ENCODE results near the gene TEX101.
"Not testable (repeated sequence)": the region's sequence is repeated elsewhere in the genome, so short reads cannot be mapped to it uniquely, and the experiment has no call there.

Gene TEX101

DNA sequence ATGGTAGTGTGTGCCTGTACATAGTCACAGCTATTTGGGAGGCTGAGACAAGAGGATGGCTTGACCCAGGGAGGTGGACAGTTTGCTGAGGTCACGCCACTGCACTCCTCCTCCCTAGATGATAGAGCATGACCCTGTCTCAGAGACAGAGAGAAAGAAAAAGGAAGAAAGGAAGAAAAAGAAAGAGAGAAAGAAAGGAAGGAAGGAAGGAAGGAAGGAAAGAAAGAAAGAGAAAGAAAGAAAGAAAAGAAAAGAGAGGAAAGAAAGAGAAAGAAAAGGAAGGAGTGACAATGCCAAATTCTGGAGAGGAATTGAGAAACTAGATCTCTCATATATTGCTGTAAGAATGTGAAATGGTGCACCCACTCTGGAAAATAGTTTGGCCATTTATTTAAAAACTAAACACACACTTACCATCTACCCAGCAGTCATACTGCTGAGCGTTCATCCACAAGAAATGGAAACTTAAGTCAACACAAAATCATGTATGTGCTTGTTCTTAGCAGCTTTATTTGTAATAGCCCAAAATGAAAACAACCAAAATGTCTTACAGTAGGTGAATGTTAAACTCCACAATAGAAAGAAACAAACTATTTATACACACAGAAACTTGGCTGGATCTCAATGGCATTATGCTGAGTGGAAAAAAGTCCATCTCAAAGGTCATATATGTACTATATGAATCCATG is 7.5 kb downstream of the TEX101 start:
- DNase-seq = no peak

DNA sequence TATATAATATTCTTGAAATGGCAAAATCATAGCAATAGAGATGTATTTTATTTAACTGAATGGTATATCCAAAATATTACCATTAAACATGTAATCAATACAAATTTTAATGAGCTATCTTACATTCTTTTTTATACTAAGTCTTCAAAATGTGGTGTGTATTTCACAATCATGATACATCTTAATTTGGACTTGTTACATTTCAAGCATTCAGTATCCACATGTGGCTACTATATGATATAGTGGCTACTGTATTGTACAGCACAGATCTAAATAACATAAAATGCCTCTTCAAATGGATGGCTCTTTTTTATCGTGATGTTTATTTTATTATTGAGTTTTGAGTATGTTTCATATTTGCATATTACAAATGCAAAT is 8.0 kb downstream of the TEX101 start:
- no peak for DNase-seq

DNA sequence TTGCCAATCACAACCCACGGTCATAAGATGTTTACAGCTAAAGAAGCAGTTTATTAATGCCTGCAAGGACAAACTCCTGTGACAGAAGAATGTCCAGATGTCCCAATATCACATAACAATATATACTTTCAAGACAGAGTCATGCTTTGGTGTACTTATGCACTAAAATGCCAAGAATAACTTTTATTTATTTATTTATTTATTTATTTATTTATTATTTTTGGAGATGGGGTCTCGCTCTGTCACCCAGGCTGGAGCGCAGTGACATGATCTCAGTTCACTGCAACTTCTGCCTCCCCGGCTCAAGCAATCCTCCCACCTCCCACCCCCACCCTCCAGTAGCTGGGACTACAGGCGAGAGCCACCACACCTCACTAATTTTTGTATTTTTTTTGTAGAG is 9.1 kb downstream of the TEX101 start:
- DNase-seq = no peak

DNA sequence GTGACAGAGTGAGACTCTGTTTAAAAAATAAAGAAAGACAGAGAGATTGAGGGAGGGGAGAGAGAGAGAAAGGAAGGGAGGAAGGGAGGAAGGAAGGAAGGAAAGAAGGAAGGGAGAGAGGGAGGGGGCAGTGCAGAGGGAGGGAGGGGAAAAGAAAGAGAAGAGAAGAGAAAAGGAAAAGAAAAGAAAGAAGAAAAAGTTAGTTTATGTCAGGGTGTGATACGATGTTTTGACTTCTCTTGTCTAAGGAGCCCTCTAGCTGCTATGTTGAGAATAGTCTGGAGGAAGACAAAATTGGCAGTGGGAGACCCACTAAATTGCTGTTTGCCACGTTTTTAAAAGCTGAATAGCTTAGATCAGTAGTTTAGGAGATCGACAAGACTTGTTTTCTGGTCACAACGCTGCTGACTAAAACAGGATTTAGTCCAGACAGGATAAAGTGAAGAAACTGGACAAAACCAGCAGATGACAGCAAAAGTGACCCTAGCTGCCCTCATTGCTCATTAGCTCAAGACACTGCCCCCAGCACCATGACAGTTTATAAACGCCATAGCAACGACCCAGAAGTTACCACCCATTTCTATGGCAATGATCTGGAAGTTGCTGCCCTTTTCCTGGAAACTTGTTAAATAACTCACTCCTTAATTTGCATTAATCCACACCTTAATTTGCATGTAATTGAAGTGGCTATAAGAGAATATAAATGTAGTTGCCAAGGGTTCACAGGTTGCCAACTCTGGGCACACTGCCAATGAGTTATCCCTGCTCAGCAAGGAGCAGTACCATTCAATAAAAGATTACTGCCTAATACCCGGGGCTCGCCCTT is 11.1 kb downstream of the TEX101 start:
- DNase-seq = peak; percentile 71 to 81

DNA sequence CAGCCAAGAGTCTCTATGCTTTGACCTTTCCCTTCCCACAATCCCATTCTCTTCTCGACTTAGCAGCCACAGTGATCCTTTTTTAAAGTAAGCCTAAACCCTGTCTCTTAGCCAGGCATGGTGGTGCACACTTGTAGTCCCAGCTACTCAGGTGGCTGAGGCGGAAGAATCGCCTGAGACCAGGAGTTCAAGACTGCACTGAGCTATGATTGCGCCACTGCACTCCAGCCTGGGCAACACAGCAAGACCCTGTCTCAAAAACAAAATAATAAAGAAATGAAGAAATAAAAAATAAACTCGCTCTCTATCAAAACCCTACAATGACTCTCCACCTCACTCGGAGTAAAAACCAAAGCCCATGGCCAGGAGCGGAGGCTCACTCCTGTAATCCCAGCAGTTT is 14.7 kb downstream of the TEX101 start:
- DNase-seq = no peak

DNA sequence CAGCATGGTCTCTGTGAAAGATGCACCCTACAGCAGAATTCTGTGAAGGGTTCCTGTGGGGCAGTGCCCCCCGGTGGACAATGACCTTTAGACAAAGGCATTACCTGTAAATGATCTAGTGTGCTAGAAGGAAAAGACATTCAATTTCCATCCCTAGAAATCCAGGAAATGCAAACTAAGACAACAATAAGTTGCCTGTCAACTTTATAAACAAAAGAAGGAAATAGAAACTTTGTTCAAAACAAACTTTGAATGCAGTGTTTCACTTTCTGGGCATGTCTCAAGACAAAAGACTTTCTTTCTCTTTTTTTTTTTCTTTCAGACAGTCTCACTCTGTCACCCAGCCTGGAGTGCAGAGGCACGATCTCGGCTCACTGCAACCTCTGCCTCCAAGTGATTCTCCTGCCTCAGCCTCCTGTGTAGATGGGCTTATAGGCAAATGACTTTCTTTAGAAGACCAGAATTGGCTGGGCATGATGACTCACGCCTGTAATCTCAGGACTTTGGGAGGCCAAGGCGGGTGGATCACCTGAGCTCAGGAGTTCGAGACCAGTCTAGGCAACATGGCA is 15.5 kb downstream of the TEX101 start:
- DNase-seq = no peak

DNA sequence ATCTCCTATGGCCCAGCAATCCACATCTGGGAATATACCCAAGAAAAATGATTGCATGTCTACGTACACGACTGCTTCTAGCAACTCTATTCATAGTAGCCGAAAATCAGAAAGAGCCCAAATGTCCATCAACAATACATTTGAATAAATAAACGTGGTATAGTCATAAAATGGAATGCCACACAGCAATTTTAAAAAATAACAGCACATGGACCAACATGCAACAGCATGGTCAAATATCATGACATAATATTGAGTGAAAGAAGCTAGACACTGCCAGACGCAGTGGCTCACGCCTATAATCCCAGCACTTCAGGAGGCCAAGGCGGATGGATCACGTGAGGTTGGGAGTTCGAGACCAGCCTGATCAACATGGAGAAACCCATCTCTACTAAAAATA is 16.3 kb downstream of the TEX101 start:
- no peak for DNase-seq

DNA sequence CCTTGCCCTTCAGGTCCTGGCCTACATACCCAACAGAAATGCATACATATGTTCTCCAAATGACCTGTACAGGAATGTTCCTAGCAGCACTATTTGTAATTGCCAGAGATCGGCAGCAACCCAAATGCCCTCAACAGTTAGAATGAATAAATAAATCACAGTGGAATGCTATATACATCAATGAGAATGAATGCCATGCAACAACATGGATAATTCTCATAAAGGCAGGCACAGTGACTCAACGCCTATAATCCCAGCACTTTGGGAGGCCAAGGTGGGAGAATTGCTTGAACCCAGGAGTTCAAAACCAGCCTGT is 18.6 kb downstream of the TEX101 start:
- DNase-seq = no peak

DNA sequence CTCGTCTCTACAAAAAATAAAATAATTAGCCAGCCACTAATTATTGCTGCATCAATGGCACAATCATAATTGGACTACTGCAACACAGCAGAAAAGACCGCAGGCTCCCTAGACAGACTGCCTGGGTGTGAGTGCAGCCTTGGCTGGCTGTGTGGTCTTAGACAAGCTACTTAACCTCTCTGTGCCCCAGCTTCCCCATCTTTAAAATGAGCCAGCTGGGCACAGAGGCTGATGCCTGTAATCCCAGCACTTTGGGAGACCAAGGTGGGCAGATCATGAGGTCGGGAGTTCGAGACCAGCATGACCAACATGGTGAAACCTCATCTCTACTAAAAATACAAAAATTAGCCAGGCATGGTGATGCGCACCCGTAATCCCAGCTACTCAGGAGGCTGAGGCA is 19.0 kb downstream of the TEX101 start:
- DNase-seq = no peak

DNA sequence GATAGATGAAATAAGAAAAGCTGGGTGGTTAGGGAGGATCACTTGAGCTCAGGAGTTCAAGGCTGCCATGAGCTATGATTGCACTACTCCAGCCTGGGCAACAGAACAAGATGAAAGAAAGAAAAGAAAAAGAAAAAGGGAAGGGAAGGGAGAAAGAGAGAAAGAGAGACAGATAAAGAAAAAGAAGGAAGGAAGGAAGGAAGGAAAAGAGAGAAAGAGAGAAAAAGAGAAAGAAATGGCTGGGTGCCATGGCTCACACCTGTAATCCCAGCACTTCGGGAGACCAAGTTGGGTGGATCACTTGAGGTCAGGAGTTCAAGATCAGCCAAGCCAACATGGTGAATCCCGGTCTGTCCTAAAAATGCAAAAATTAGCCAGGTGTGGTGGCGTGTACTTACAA is 21.1 kb downstream of the TEX101 start:
- no peak for DNase-seq

DNA sequence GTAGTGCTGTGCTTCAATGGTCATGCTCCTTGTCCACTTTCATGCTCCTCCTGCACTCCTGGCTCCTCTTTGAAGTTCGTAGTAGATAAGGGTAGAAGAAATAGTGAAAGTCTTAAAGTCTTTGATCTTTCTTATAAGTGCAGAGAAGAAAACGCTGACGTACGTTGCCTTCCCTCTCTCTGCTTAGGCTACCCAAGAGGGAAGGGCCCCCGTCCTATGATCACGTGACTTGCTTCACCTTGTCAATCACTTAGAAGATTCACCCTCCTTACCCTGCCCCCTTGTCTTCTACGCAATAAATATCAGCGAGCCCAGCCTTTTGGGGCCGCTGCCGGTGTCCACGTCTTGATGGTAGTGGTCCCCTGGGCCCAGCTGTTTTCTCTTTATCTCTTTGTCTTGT is 22.6 kb downstream of the TEX101 start:
- not testable (repeated sequence) for DNase-seq

DNA sequence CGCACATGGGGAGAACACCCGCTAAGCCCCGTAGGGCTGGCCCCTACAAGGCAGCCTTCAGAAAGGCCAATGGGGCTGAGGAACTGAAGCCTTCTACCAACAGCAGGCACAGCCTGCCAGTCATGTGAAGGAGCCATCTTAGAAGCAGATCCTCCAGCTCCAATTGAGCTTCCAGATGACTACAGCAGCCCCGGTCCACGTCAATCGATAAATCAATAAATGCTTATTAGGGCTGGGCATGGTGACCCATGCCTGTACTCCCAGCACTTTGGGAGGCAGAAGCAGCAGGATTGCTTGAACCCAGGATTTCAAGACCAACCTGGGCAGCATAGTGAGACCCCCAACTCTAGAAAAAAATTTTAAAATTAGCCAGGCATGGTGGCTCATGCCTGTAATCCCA is 23.0 kb downstream of the TEX101 start:
- no peak for DNase-seq

DNA sequence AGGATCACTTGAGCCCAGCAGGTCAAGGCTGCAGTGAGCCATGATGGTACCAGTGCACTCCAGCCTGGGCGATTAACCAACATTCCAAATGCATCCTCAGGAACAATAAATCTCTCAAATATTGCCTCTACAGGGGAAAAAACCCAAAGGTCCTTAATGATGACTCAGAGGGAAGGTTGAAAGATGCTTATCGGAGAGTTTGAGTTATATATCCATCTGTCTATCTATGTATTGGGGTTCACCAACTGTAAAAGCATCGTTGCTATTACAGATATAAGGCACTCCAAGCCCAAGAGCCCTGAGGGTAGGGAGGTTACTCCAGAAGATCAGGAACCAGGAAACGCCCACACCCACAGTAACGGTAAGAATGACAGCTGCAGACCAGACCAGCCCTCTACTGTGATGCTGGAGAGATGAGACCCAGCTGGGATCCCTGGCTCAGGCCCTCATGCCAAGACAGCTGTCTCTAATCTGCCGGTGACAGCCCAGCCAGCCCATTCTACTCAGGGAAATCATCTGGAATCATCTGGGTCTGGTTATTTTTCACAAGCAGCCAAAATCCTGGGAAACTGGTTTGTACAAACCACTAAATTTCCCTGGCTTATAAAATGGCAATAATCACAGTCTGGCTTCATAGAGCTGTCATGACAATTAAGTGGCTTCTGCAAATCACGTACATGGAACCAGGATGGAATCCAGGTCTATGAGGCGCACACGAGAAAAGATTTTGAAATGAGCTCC is 23.8 kb downstream of the TEX101 start:
- DNase-seq = peak in 1 of 2 experiments; percentile 6

DNA sequence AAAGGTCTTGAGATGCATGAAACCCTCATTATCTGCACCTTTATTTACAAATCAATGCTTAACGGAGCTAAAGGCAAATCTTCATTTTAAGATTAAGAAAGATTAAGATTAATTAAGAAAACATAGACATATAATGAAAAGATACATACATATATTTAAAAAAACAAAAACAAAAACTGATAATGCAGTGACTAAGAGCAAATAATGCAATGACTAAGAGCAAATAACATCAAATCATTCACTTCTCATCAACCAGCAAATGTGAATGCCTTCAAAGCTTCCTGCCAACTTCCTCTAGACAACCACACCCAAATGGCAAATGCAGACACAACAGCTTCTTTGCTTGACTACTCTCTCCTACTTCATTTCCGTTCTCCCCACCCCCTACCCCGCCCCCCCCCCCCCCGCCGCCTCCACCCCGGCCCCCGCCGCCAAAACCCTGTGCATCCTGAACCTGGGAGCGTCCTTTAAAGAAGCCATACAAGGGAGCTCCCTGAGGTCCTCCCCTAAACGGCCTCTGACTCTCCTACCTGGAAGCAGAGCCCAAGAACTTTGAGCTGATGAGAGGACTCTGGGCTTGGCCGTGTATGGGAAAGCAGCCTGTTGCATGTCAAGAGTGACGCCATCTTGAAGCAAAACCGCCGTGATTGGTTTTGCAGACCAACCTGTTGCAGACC is 24.5 kb downstream of the TEX101 start:
- peak; percentile 32 to 37 for DNase-seq

DNA sequence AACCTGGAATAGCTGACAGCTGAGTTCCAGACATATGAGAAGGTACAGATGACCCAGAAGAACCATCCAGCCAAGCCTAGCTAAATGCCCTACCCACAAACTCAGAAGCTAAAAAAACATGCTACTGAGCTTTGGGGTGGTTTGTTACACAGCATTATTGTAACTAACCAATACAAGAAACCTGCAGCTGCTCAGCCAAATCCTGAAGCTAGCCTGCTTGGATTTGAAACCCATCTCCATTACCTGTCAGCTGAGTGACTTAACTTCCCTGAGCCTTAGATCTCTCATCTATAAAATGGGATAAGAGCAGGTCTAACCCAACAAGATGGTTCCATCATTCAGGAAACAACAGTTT is 25.0 kb downstream of the TEX101 start:
- no peak for DNase-seq

DNA sequence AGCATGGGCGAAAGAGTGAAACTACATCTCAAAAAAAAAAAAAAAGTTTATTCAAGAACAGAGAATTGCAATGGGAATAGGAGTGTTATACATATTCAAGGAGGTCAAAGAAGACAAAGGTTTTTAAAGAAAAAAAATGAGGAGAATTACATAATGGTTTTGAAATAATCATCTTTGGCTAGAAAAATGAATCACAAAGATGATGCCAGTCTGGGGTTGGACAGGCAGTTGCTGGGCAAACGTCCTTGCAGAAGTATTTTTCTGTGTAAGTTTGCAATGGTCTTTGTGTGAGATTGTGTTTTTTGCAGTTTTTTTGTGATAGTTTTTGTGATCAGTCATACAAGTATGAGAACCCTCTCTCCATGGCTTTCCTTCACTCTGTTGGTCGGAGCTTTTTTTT is 27.0 kb downstream of the TEX101 start:
- DNase-seq = no peak

DNA sequence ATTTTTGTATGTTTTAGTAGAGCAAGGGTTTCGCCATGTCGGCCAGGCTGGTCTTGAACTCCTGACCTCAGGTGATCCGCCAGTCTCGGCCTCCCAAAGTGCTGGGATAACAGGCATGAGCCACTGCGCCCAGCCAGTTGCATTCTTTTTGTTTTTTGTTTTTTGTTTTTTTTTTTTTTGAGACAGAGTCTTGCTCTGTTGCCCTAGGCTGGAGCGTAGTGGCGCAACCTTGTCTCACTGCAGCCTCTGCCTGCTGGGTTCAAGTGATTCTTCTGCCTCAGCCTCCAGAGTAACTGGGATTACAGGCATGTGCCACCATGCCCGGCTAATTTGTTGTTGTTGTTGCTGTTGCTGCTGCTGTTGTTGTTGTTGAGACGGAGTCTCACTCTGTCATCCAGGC is 29.4 kb downstream of the TEX101 start:
- DNase-seq = not testable (repeated sequence)

DNA sequence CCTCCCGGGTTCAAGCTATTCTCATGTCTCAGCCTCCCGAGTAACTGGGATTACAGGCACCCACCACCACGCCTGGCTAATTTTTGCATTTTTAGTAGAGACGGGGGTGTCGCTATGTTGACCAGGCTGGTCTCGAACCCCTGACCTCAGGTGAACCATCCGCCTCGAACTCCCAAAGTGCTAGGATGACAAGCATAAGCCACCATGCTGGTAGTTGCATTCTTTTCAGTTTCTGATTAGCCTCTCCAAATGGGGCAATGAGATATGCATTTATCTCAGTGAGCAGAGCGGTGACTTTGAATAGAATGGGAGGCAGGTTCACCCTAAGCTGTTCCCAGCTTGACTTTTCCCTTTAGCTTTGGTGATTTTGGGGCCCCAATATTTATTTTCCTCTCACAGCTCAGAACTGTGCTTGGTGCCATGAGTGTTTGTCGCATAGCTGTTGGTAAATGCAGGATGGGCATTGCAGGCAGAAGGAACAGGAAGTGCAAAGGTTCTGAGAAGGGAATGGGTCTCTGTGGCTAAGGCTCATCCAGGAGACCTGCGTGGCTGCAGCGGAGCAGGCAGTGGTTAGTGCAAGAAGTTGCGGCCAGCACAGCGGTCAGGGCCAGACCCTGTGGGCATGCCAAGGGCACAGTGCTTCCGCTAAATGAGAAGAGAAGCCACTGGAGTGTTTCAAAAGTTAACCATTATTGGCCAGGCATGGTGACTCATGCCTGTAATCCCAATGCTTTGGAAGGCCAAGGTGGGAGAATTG is 30.0 kb downstream of the TEX101 start:
- no peak for DNase-seq

DNA sequence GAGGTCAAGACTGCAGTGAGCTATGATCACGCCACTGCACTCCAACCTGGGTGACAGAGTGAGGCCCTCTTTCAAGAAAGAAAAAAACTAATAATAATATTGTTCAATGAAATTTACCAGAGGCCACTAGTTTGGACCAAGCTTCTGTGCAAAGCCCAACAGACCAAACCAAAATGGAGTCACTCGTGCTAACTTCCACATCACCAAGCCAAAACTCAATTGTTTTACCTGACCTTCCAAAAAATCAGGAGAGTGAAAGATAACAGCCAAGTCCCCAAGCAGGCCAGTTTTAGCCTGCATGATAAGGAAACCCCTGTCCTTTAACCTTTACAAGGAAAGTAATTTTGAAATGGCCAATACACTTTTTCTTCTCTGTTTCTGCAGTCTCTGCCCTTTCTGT is 30.7 kb downstream of the TEX101 start:
- DNase-seq = no peak

DNA sequence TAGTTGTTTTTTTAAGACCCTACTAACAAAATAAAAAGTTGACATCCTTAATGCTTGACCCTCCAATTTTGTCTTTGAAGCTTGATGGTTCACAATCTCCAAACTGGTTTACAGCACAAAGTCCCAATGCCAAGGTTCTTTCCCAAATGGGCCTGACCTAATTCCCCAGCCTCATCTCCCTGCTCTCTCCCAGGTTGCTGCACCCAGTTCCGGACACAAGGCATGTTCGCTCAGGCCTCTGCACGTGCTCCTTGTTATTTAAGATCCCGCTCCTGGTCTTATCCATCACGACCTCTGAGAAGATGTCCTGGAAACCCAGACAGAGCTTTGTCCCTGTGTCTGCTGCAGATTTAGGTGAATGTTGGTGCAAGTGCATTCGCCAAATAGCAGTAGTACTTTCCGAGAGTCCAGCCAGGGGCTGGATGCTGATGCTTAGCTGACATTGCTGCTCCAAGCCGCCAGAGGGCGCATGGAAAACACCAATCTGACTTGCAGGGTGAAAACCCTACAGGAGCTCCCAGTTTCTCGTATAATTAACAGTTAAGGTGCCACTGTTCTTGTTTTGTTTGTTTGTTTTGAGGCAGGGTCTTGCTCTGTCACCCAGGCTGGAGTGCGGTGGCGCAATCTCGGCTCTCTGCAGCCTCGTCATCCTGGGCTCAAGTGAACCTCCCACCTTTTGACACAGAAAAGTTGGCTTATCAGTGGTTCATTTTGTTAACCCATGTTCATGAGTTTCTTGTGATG is 32.2 kb downstream of the TEX101 start:
- DNase-seq = peak; percentile 64 to 77

DNA sequence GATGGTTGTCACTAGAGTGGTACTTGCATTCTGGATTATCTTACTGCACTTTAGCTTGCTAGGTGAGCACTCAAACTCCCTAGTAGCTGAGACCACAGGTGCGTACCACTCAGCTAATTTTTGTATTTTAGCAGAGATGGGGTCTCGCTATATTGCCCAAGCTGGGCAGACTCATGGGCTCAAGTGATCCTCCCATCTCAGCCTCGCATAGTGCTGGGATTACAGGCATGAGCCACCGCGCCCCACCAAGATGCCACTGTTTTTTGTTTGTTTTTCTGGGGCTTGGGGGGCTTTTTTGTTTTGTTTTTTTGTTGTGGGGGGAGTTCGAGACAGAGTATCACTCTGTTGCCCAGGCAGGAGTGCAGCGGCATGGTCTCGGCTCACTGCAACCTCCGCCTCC is 33.0 kb downstream of the TEX101 start:
- no peak for DNase-seq

DNA sequence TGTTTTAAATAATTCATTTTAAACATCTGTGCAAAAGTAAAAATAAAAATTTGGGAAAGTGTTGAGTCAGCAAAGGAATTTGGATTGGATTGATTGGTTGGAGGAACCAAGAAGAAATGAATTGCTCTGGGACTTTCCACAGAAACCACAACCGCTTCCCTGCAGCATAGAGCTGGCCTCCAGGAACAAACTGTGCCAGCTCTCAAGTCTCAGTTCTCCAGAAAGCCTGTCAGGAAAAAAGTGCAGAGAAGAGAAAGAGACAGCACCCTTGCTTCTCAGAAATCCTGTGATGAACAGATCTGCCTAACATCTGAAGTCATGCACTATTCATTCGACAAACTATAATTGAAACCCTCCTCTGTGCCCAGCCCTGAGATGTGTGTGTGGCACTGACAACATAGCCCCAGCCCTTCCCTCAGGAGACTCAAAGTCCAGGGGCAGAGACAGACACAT is 35.9 kb downstream of the TEX101 start:
- DNase-seq = peak in 1 of 2 experiments; percentile 19
